HG03064 (cell line): Measurements from ENCODE around the gene ZC3H14.
"Not testable (repeated sequence)": the region's sequence is repeated elsewhere in the genome, so short reads cannot be mapped to it uniquely, and the experiment has no call there.

Experiments used
- ATAC-seq: cut with Tn5 transposase; IDR thresholded peaks from one replicate; pipeline ENCODE4 v1.9.1; 2021; ENCODE audit warnings: low read depth; ENCODE audit not compliant: unreplicated experiment

Gene ZC3H14

DNA sequence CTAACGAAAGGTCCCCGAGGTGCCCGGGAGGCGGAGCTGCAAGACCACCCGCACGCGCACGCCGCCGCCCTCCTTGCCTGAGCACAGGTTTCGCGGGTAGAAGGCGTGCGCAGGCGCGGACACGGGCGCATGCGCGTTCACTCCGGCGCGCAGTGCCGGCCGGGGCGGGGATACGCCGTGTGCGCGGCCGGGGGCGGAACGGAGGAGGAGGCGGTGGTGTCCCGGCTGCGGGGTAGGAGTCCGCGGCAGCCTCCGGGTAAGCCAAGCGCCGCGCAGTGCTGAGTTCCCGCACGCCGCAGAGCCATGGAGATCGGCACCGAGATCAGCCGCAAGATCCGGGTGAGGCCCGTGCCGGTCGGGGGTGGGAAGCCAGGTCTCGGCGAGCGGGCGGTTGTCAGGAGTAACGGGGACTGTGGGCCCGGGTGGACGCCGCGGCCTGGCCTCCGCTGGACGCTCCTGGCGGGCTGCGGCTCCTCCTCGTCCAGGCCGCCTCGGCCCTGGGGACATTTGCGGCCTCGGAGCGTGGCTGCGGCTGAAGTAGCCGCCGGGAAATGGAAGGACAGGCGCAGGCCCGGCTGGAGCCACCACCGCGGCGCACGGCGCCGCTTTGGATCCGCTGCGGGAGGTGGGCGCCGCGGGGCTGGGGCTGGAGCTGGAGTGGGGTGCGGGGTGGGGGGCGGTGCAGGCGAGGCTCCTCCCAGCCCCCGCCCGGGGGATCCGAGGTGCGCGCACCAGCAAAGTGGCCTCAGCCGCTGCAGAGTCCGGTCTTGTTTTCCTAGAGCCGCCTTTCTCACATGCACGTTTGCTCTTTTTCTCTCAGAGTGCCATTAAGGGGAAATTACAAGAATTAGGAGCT, at the start of gene ZC3H14:
TSS of gene ZC3H14 (plus strand) at position 207 of the 856 bp plus-strand sequence. CDS start at position 304, 97 bp downstream.
- peak; percentile 97 for ATAC-seq

DNA sequence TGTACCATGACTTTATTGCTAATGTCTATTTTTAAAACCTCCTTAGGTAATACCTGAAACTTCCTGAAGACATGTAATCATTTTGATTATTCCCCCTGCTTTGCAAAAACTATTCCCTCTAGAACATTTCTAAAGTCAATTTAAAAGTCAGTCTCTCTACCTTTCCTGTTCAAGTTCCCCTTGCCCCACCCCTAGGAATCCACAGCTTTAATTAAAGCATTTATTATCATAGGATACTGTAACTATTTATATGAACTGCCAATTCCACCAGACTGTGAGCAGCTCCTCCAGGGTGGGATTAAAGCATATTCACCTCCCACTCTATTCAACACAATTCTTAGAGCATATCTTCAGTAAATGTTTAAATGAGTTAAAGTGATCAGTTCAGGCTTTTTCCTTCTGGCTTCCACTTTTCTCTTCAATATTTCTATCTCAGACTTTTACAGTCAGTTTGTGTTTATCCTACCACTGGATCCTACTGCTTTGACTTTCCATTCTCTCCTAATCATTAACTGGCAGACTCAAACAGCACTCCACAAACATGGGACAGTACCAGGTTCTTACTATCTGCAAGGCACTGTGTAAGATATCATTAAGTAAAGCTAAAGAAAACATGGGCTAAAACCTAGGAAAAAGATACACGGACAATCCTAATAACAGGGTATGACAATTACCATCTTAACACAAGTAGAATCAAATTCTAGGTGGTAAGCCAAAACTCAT, 47.2 kb upstream of the ZC3H14 start:
- no peak for ATAC-seq

- no peak for ATAC-seq
Observed at GRCh38 chr14:88516861-88517357, 45.9 kb upstream of the ZC3H14 start.

DNA sequence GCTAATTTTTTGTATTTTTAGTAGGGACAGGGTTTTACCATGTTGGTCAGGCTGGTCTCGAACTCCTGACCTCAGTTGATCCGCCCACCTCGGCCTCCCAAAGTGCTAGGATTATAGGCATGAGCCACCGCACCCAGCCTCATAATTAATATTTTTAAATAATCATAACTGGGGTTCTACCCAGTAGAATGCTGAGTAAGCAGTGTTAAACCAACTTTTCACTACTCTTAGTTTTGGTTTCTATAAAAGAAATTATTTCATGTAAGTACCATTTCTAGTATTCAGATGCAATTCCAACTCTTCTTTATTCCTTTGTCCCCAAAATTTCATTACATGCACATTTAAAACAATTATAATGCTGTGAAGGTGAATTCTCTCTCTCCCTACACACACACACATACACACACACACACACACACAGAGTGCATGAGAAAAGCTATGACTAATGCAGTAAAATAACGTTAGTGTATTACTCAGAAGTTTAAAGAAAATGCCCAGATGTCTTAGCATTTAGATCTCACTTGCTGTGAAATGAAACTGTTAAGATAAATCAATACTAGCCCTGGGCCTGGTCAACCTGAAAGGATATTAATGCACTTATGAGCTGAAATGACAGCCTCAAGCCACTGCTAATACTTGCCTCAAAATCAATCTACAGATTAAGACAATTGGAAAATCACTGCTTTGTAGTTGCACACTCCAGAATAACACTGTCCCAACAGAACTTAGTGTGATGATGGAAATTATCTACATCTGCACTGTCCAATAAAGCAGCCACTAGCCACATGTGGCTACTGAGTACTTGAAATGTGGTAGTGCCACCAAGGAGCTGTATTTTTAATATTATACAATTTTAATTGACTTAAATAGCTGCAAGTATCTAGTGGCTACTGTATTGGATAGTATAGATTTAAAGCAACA, 44.0 kb upstream of the ZC3H14 start:
- ATAC-seq = no peak

- no peak for ATAC-seq
Observed at GRCh38 chr14:88519907-88520306, 42.9 kb upstream of the ZC3H14 start.

DNA sequence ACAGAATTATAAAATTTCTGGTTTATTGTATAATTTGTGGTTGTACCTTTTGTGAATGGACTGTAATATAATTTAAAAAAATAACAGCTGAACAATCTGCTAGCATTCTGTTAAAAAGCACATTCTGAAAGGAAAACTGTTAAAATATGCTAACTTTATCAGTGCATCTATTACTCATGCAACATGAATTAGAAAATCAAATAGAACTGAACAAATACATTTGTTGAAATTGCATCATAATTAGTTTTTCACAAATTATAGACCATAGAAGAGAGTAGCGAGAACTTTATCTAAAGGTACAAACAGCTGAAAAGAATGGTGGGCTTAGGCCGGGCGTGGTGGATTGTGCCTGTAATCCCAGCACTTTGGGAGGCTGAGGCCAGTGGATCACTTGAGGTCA, 41.0 kb upstream of the ZC3H14 start:
- ATAC-seq = no peak

DNA sequence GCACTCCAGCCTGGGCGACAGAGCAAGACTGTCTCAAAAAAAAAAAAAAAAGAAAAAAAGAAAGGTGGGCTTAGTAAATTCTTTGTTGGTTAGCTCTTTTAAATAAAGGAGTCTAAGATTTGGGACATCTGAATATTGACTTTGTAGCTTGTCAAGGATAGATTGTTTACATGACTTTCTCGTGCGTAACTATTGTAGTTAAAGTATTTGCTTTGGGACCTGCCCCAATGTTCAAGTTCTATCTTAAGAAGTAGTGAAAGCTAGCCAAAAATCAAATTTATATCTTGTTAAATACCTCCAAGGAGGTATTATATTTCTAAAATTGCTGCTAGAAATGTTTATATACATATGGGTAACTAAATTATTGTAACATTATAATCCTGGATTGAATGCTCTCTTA, 40.4 kb upstream of the ZC3H14 start:
- ATAC-seq = no peak

DNA sequence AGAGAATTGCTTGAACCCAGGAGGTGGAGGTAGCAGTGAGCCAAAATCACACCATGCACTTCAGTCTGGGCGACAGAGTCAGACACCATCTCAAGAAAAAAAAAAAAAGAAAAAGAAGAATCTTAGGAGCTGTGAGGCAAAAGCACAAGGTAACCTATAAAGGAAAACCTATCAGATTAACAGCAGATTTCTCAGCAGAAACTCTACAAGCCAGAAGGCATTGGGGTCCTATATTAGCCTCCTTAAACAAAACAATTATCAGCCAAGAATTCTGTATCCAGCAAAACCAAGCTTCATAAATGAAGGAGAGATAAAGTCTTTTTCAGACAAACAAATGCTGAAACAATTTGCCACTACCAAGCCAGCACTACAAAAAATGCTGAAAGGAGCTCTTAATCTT, 32.9 kb upstream of the ZC3H14 start:
- not testable (repeated sequence) for ATAC-seq

- no peak for ATAC-seq
Observed at GRCh38 chr14:88533064-88533602, 29.7 kb upstream of the ZC3H14 start.

- no peak for ATAC-seq
Observed at GRCh38 chr14:88535149-88535548, 27.7 kb upstream of the ZC3H14 start.

GRCh38 chr14:88535813-88536212, 27.0 kb upstream of the ZC3H14 start:
- no peak for ATAC-seq

DNA sequence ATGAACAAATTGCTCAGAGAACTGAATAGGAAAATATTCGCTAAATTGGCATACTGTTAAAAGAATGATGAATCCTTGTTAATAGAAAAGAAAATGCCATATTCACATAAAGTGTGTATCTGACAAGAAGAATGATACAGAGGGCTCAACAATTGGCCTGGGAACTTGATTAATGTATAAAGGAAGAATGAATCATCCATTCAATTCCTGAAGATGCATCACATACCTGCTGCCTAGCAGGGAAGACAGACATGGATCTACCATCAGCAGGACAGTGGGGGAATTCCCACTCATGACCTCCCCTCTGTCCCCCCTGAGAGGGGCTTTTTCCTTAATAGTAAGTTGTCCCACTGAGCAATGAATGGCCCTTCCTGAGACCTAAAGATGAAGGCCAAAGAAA, 21.5 kb upstream of the ZC3H14 start:
- no peak for ATAC-seq

GRCh38 chr14:88542857-88543795, 19.7 kb upstream of the ZC3H14 start:
- no peak for ATAC-seq

GRCh38 chr14:88545256-88545655, 17.6 kb upstream of the ZC3H14 start:
- ATAC-seq = no peak

DNA sequence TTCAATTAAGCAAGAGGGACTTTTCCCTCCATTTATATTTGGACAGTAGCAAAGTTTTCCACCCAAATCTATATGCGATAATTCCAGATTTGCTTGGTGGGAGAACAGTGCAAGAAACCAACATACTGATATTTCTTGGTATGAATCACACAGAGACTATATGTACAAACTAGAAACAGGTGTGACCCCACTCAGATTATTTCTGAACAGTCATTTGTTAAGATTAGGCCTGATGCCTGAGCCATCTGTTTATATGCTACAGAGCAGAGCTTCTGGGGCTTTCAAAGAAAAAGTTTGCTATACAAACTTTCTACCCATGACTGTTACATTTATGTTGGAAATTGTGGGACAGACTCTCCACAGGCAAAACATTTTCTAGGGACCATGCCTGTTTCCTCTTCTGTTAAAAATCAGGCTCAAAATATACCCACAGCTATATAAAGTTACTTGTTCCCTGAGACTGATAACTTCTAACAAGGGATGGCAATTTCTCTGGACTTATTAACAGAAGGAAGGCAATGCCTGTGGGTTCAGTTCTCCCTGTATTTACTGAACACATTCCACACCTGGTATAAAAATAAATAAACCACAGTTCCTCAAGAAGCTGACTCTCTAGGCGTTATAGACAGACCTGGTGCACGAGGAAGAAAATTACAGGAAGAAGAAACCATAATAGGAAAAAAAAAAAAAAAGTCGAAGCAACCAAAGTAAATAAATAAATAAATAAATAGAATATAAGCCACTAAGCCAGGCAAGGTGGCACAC, 16.0 kb upstream of the ZC3H14 start:
- ATAC-seq = no peak

- no peak for ATAC-seq
Observed at GRCh38 chr14:88547386-88547780, 15.5 kb upstream of the ZC3H14 start.

GRCh38 chr14:88550078-88550477, 12.8 kb upstream of the ZC3H14 start:
- no peak for ATAC-seq

GRCh38 chr14:88551094-88551870, 11.6 kb upstream of the ZC3H14 start:
- no peak for ATAC-seq
